ENCODE data around the gene SH3GL1.

DNA sequence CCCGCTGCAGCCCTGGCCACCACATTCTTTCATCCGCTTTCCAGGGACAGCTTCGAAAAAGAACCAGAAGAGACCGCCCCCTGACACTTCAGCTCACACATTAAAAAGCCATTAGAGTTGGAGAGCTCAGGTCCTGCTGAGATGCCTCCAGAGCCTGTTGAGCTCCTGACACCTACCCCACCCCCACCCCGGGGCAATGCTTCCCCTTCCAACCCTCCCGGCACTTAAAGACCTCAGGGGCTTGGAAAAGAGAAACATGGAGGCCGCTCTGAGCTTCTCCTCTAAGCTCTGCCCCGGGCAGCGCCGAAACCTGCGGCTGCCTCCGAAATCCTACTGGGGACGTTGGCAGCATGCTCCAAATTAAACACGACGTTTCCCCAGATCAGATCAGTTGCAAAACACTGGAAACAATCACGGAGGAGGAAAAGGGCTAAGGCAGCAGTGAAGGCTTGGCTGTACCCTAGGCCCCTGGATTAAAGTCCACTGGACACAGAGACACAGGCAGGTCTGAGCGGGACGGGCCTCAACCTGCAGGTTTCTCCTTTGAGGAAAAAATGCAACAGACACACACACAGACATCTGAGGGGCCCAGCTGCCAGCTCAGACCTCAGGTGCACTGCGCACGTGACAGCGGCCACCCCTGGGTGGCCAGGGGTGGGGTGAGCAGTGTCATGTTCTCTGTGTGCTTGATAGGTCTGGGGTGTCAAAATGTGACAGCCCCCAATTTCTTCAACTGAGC is 9.6 kb downstream of the SH3GL1 start:
- TF ChIP-seq, protein P1, sequence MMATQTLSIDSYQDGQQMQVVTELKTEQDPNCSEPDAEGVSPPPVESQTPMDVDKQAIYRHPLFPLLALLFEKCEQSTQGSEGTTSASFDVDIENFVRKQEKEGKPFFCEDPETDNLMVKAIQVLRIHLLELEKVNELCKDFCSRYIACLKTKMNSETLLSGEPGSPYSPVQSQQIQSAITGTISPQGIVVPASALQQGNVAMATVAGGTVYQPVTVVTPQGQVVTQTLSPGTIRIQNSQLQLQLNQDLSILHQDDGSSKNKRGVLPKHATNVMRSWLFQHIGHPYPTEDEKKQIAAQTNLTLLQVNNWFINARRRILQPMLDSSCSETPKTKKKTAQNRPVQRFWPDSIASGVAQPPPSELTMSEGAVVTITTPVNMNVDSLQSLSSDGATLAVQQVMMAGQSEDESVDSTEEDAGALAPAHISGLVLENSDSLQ (IDR thresholded peaks at IDR 0.05): no peak
- TF ChIP-seq SUZ12 (IDR thresholded peaks at IDR 0.05) (no peak), HDGF (IDR thresholded peaks at IDR 0.05; ENCODE audit: borderline replicate concordance) (no peak), ELF4 (IDR thresholded peaks at IDR 0.05) (no peak), ARNT (IDR thresholded peaks at IDR 0.05) (no peak), BHLHE40 (IDR thresholded peaks at IDR 0.05; ENCODE audit: borderline replicate concordance) (no peak), TARDBP (IDR thresholded peaks at IDR 0.05) (no peak), SP1 (IDR thresholded peaks at IDR 0.05) (no peak), FOXK2 (IDR thresholded peaks at IDR 0.05) (no peak), LEF1 (IDR thresholded peaks at IDR 0.05; ENCODE audit: borderline replicate concordance) (no peak), ZNF384 (IDR thresholded peaks at IDR 0.05) (no peak), FOXM1 (IDR thresholded peaks at IDR 0.05; ENCODE audit: borderline replicate concordance) (no peak)

Data from HEK293T (cell line).